ENCODE results near the gene ERCC6L. TPM values are rescaled to one million over a fixed set of nuclear protein-coding genes. Genes with fewer than 3 reads are reported as not detected.

The ERCC6L gene
- total RNA-seq, 1 donor = 0.72 TPM

DNA sequence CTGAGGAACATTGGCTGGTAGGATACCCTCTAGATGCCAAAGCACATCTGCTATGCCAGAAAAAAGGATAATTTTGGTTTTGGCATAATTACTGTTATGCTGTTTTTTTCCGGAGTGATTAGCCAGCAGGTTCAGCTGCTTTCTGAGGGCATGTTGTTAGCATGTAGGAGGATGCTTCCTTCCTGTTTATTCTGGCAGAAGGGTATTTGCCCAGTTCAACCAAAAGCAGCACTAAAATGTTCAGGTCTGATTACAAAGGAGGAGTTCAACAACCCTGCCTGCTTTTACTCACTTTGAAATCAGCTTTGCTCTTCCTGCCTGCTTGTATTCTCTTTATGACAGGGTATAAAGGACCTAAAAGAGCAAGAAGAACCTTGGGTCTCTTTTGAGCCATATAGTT lies 21.9 kb downstream of the ERCC6L start:
- no peak for DNase-seq (ENCODE audit: insufficient read length, low spot score, missing footprints)
- H3K36me3 ChIP-seq (ENCODE audit: insufficient read depth, low read length) = no peaks in the 10 kb centered on the region
- H3K4me3 ChIP-seq (ENCODE audit: insufficient read depth, low read length) = no peak overlapping the region
- H3K79me2 ChIP-seq (ENCODE audit: insufficient read depth, low read length) = peaks cover 3% of the 10 kb centered on the region
- peaks cover 4% of the 10 kb centered on the region for H4K20me1 ChIP-seq (ENCODE audit: insufficient read depth, low read length)
- H3K4me2 ChIP-seq (ENCODE audit: insufficient read depth, low read length) = no peak overlapping the region
- no peaks in the 10 kb centered on the region for H3K9me3 ChIP-seq (ENCODE audit: low read depth, low read length)
- TF ChIP-seq, protein P1, sequence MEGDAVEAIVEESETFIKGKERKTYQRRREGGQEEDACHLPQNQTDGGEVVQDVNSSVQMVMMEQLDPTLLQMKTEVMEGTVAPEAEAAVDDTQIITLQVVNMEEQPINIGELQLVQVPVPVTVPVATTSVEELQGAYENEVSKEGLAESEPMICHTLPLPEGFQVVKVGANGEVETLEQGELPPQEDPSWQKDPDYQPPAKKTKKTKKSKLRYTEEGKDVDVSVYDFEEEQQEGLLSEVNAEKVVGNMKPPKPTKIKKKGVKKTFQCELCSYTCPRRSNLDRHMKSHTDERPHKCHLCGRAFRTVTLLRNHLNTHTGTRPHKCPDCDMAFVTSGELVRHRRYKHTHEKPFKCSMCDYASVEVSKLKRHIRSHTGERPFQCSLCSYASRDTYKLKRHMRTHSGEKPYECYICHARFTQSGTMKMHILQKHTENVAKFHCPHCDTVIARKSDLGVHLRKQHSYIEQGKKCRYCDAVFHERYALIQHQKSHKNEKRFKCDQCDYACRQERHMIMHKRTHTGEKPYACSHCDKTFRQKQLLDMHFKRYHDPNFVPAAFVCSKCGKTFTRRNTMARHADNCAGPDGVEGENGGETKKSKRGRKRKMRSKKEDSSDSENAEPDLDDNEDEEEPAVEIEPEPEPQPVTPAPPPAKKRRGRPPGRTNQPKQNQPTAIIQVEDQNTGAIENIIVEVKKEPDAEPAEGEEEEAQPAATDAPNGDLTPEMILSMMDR (IDR thresholded peaks at IDR 0.05; ENCODE audit: extremely low read depth, low read depth, low read length) = no peak
- peaks cover 3% of the 10 kb centered on the region for H3K4me1 ChIP-seq (ENCODE audit: insufficient read depth, low read length)
- H3K27ac ChIP-seq (ENCODE audit: low read depth, low read length) = no peak overlapping the region
- H3K27me3 ChIP-seq (ENCODE audit: insufficient read depth, low read length) = peaks cover 21% of the 10 kb centered on the region
- H2AFZ ChIP-seq (ENCODE audit: low read length) = no peak overlapping the region

DNA sequence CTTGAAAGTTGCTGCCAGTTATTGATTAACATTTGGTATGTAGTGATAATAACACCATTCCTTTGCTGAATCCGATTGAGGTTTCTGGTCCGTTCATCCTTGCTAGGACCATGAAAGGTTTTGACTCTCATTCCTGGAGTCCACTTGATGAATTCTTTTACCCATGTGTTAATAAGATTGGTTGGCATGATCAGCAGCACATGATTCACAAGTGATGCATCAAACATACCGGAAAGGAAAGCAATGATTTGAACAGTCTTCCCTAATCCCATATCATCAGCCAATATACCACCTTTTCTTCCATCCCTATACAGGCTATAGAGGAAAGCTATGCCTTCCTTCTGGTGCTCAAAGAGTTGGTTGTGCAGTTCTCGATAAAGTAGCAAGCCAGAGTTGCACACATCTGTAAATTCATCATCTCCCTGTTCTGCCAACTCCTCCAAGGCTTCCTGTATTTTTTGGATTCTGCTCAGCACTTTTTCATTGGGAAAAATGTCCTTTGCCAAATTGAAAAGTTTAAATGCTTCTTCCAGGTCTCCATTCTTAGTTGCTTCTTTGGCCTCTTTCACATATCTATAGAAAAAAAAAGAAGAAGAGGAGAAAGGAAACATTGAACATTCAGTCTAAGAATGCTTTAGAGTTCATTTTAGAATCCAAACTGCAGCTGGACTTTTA lies 30.6 kb downstream of the ERCC6L start:
- Histone ChIP-seq H3K9me3 (ENCODE audit: low read depth, low read length) (no peaks in the 10 kb centered on the region), H3K4me2 (ENCODE audit: insufficient read depth, low read length) (no peak overlapping the region), H3K79me2 (ENCODE audit: insufficient read depth, low read length) (peaks cover 13% of the 10 kb centered on the region), H3K4me1 (ENCODE audit: insufficient read depth, low read length) (peaks cover 6% of the 10 kb centered on the region), H3K27me3 (ENCODE audit: insufficient read depth, low read length) (peaks cover 8% of the 10 kb centered on the region), H3K27ac (ENCODE audit: low read depth, low read length) (no peak overlapping the region), H4K20me1 (ENCODE audit: insufficient read depth, low read length) (no peaks in the 10 kb centered on the region), H2AFZ (ENCODE audit: low read length) (no peak overlapping the region), H3K4me3 (ENCODE audit: insufficient read depth, low read length) (no peak overlapping the region), H3K36me3 (ENCODE audit: insufficient read depth, low read length) (no peaks in the 10 kb centered on the region)
- no peak for DNase-seq (ENCODE audit: insufficient read length, low spot score, missing footprints)
- TF ChIP-seq, protein P1 (IDR thresholded peaks at IDR 0.05; ENCODE audit: extremely low read depth, low read depth, low read length) = no peak

DNA sequence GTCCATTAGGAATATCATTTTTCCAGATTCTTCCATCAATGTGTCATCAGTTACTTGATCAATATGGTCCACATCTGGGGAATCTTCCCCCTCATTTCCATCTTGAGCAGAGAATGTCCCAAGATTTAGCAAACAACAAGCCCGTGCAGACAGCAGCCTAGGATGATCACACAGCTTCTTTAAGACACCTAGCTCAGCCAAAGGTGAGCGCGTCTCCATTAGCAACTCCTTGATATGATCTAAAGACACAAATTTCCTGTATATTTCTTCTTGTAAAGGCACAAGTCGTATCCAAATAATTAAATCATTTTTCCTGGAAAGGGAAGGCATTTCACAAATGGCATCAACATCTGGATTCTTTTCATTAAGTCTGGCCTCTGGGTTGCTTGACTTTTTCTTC lies 31.5 kb downstream of the ERCC6L start:
- Histone ChIP-seq H3K9me3 (ENCODE audit: low read depth, low read length) (no peaks in the 10 kb centered on the region), H3K27ac (ENCODE audit: low read depth, low read length) (no peak overlapping the region), H3K36me3 (ENCODE audit: insufficient read depth, low read length) (no peaks in the 10 kb centered on the region), H3K27me3 (ENCODE audit: insufficient read depth, low read length) (peaks cover 11% of the 10 kb centered on the region), H3K4me2 (ENCODE audit: insufficient read depth, low read length) (no peak overlapping the region), H2AFZ (ENCODE audit: low read length) (no peak overlapping the region), H3K4me1 (ENCODE audit: insufficient read depth, low read length) (peaks cover 8% of the 10 kb centered on the region), H3K79me2 (ENCODE audit: insufficient read depth, low read length) (peaks cover 13% of the 10 kb centered on the region), H3K4me3 (ENCODE audit: insufficient read depth, low read length) (no peak overlapping the region), H4K20me1 (ENCODE audit: insufficient read depth, low read length) (no peaks in the 10 kb centered on the region)
- no peak for DNase-seq (ENCODE audit: insufficient read length, low spot score, missing footprints)
- TF ChIP-seq, protein P1 (IDR thresholded peaks at IDR 0.05; ENCODE audit: extremely low read depth, low read depth, low read length) = no peak

DNA sequence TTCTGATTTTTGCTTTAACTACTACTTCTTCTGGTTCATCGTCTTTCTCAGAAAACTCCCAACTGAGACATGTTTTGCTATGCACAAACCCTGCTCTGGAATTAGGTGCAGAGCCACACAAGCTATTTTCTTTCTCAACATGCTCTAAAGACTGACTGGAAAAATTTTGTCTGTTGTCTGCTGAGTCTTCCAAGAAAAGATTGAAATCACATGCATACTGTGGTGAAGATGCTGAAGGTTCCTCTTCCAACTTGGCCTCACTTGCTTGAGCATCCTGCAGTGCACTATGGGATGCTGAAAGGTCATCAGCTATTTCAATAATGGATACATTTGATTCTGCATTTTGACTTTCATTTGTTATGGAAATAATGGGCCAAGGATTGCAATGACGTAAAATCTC lies 33.1 kb downstream of the ERCC6L start:
- Histone ChIP-seq H4K20me1 (ENCODE audit: insufficient read depth, low read length) (no peaks in the 10 kb centered on the region), H3K79me2 (ENCODE audit: insufficient read depth, low read length) (peaks cover 13% of the 10 kb centered on the region), H3K36me3 (ENCODE audit: insufficient read depth, low read length) (no peaks in the 10 kb centered on the region), H3K27me3 (ENCODE audit: insufficient read depth, low read length) (peaks cover 13% of the 10 kb centered on the region), H3K4me3 (ENCODE audit: insufficient read depth, low read length) (no peak overlapping the region), H3K9me3 (ENCODE audit: low read depth, low read length) (no peaks in the 10 kb centered on the region), H3K4me1 (ENCODE audit: insufficient read depth, low read length) (peaks cover 17% of the 10 kb centered on the region), H3K4me2 (ENCODE audit: insufficient read depth, low read length) (no peak overlapping the region), H3K27ac (ENCODE audit: low read depth, low read length) (no peak overlapping the region), H2AFZ (ENCODE audit: low read length) (no peak overlapping the region)
- no peak for DNase-seq (ENCODE audit: insufficient read length, low spot score, missing footprints)
- TF ChIP-seq, protein P1 (IDR thresholded peaks at IDR 0.05; ENCODE audit: extremely low read depth, low read depth, low read length) = no peak
